Type B pancreatic cell (in vitro differentiated cells): Measurements from ENCODE around the gene CELF4. TPM values are rescaled to one million over a fixed set of nuclear protein-coding genes. Genes with fewer than 3 reads are reported as not detected.

ENCODE experiments used
- DNase-seq: peaks from one replicate; pipeline ENCODE4 v3.0.0; 2021; ENCODE audit warnings: mixed read lengths; ENCODE audit not compliant: unreplicated experiment; ENCODE audit errors: extremely low spot score
- H3K27ac Mint-ChIP-seq: 2 replicates; pipeline ENCODE4 v1.8.0; 2021; ENCODE audit warnings: mild to moderate bottlenecking, mixed read lengths
- H3K27me3 Mint-ChIP-seq: 2 replicates; pipeline ENCODE4 v1.8.0; 2021; ENCODE audit warnings: mixed read lengths
- H3K36me3 Mint-ChIP-seq: 2 replicates; pipeline ENCODE4 v1.8.0; 2021; ENCODE audit warnings: mixed read lengths
- H3K4me1 Mint-ChIP-seq: one replicate; pipeline ENCODE4 v1.8.0; 2021; ENCODE audit warnings: mixed read lengths; ENCODE audit not compliant: unreplicated experiment
- H3K4me3 Mint-ChIP-seq: 2 replicates; pipeline ENCODE4 v1.8.0; 2021; ENCODE audit warnings: mild to moderate bottlenecking, mixed read lengths
- H3K9me3 Mint-ChIP-seq: 2 replicates; pipeline ENCODE4 v1.8.0; 2021; ENCODE audit warnings: mixed read lengths
- CTCF ChIP-seq: fragments of 200-600 bp; sonication (generic); conservative IDR thresholded peaks from 2 replicates; pipeline ENCODE4 v1.5.0; 2021; ENCODE audit warnings: antibody characterized with exemption, mild to moderate bottlenecking
- total RNA-seq: library from RNA; stranded (reverse); gene quantifications from 2 replicates; pipeline ENCODE4 v1.2.1, GENCODE V29; 2021; ENCODE audit warnings: low replicate concordance

Gene CELF4
- total RNA-seq, 1 donor from 2014 or later: 9.2 TPM

- Mint-ChIP-seq H3K27ac (no peak overlapping the region), H3K36me3 (no peaks in the 10 kb centered on the region), H3K9me3 (no peaks in the 10 kb centered on the region), H3K27me3 (peaks cover 86% of the 10 kb centered on the region), H3K4me1 (peaks cover 12% of the 10 kb centered on the region), H3K4me3 (no peak overlapping the region)
- no peak for TF ChIP-seq CTCF
- DNase-seq: no peak
Observed at GRCh38 chr18:37561986-37562385, 3.6 kb downstream of the CELF4 start.

- no peaks in the 10 kb centered on the region for H3K36me3 Mint-ChIP-seq
- DNase-seq: no peak
- H3K9me3 Mint-ChIP-seq: no peaks in the 10 kb centered on the region
- peaks cover 5% of the 10 kb centered on the region for H3K4me1 Mint-ChIP-seq
- no peak for TF ChIP-seq CTCF
- peaks cover 91% of the 10 kb centered on the region for H3K27me3 Mint-ChIP-seq
- no peak overlapping the region for H3K4me3 Mint-ChIP-seq
- no peak overlapping the region for H3K27ac Mint-ChIP-seq
Observed at GRCh38 chr18:37560003-37560402, 5.6 kb downstream of the CELF4 start.

GRCh38 chr18:37559194-37559593 is 6.4 kb downstream of the CELF4 start:
- no peak for DNase-seq
- Mint-ChIP-seq H3K27ac (no peak overlapping the region), H3K9me3 (no peaks in the 10 kb centered on the region), H3K4me3 (no peak overlapping the region), H3K4me1 (no peaks in the 10 kb centered on the region), H3K36me3 (no peaks in the 10 kb centered on the region), H3K27me3 (peaks cover 90% of the 10 kb centered on the region)
- TF ChIP-seq CTCF: no peak

GRCh38 chr18:37554399-37554787 is 11.2 kb downstream of the CELF4 start:
- Mint-ChIP-seq H3K27me3 (peaks cover 58% of the 10 kb centered on the region), H3K4me1 (no peaks in the 10 kb centered on the region), H3K4me3 (no peak overlapping the region), H3K36me3 (no peaks in the 10 kb centered on the region), H3K27ac (no peak overlapping the region), H3K9me3 (no peaks in the 10 kb centered on the region)
- DNase-seq: no peak
- no peak for TF ChIP-seq CTCF

- Mint-ChIP-seq H3K36me3 (no peaks in the 10 kb centered on the region), H3K9me3 (no peaks in the 10 kb centered on the region), H3K4me3 (no peak overlapping the region), H3K27ac (no peak overlapping the region), H3K27me3 (peaks cover 53% of the 10 kb centered on the region), H3K4me1 (no peaks in the 10 kb centered on the region)
- TF ChIP-seq CTCF: peak; percentile 66
- no peak for DNase-seq
Observed at GRCh38 chr18:37553633-37554398, 11.8 kb downstream of the CELF4 start.
